ENCODE measurements around the gene FSD1L.

DNA sequence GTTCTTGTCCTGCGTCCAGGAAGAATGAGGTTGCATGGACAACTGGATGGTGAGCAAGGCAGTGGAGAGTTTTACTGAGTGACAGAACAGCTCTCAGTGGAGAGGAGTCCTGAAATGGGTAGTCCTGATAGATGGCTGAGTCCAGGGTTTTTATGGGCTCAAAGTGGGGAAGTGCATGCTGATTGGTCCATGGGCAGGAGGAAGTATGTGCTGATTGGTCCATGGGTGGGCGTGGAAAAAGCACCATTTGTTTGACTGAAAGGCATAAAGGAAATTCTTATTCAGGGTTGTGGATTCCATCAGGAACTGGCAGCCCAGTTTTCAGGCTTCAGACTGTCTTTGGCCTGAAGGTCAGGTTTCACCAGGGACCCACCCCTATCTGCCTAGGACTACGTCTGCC, 10.6 kb downstream of the FSD1L start:
- TF ChIP-seq POLR2A (IDR thresholded peaks at IDR 0.05): no peak
- TF ChIP-seq EP300 (IDR thresholded peaks at IDR 0.05; ENCODE audit: low read depth): no peak
- TF ChIP-seq, protein P1, sequence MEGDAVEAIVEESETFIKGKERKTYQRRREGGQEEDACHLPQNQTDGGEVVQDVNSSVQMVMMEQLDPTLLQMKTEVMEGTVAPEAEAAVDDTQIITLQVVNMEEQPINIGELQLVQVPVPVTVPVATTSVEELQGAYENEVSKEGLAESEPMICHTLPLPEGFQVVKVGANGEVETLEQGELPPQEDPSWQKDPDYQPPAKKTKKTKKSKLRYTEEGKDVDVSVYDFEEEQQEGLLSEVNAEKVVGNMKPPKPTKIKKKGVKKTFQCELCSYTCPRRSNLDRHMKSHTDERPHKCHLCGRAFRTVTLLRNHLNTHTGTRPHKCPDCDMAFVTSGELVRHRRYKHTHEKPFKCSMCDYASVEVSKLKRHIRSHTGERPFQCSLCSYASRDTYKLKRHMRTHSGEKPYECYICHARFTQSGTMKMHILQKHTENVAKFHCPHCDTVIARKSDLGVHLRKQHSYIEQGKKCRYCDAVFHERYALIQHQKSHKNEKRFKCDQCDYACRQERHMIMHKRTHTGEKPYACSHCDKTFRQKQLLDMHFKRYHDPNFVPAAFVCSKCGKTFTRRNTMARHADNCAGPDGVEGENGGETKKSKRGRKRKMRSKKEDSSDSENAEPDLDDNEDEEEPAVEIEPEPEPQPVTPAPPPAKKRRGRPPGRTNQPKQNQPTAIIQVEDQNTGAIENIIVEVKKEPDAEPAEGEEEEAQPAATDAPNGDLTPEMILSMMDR (IDR thresholded peaks at IDR 0.05): no peak
- TF ChIP-seq POLR2AphosphoS5 (IDR thresholded peaks at IDR 0.05): no peak
